Measurements from ENCODE around the gene YWHAH.

The YWHAH gene

GRCh38 chr22:32000181-32000580, 55.8 kb downstream of the YWHAH start:
- no peaks in the 10 kb centered on the region for H3K36me3 ChIP-seq (ENCODE audit: control insufficient read depth, insufficient read depth, low read length)
- no peaks in the 10 kb centered on the region for H3K27me3 ChIP-seq (ENCODE audit: control insufficient read depth, insufficient read depth, low read length)
- no peak overlapping the region for H3K4me3 ChIP-seq (ENCODE audit: low read depth, low read length)
- no peaks in the 10 kb centered on the region for H3K4me1 ChIP-seq (ENCODE audit: control insufficient read depth, insufficient read depth, low read length)
- no peaks in the 10 kb centered on the region for H3K9me3 ChIP-seq (ENCODE audit: control insufficient read depth, insufficient read depth, low read length)
- no peak overlapping the region for H3K9ac ChIP-seq (ENCODE audit: low read depth, low read length)

- Histone ChIP-seq H3K27me3 (ENCODE audit: control insufficient read depth, insufficient read depth, low read length) (no peaks in the 10 kb centered on the region), H3K9me3 (ENCODE audit: control insufficient read depth, insufficient read depth, low read length) (no peaks in the 10 kb centered on the region), H3K36me3 (ENCODE audit: control insufficient read depth, insufficient read depth, low read length) (no peaks in the 10 kb centered on the region), H3K4me3 (ENCODE audit: low read depth, low read length) (no peak overlapping the region), H3K4me1 (ENCODE audit: control insufficient read depth, insufficient read depth, low read length) (no peaks in the 10 kb centered on the region), H3K9ac (ENCODE audit: low read depth, low read length) (no peak overlapping the region)
Observed at GRCh38 chr22:32005453-32005852, 61.1 kb downstream of the YWHAH start.
